NCI-H345 (cell line): ENCODE data around the gene AHNAK.
"Not testable (repeated sequence)": the region's sequence is repeated elsewhere in the genome, so short reads cannot be mapped to it uniquely, and the experiment has no call there.

Experiments used
- DNase-seq: peaks from one replicate; lab custom pipeline; 2025; lab: John Stamatoyannopoulos, UW

Gene AHNAK

GRCh38 chr11:62546244-62546928 lies at the start of gene AHNAK:
Gene AHNAK (minus strand): TSS chr11:62546806. CDS start chr11:62536098, 10,708 bp downstream.
- peak; percentile 13 for DNase-seq

- no peak for DNase-seq
Observed at GRCh38 chr11:62595124-62595523, 48.5 kb upstream of the AHNAK start.

GRCh38 chr11:62593434-62594044 lies 46.9 kb upstream of the AHNAK start:
- peak; percentile 50 for DNase-seq

- DNase-seq = no peak
Observed at GRCh38 chr11:62592989-62593421, 46.4 kb upstream of the AHNAK start.

- DNase-seq = no peak
Observed at GRCh38 chr11:62592146-62592815, 45.7 kb upstream of the AHNAK start.

GRCh38 chr11:62591448-62592145 lies 45.0 kb upstream of the AHNAK start, which contains the start of gene TUT1:
Gene TUT1 (minus strand): TSS chr11:62591523. CDS start chr11:62591485, 38 bp downstream.
- peak; percentile 100 for DNase-seq

GRCh38 chr11:62588966-62589637 lies 42.5 kb upstream of the AHNAK start:
- no peak for DNase-seq

GRCh38 chr11:62585356-62585755 lies 38.8 kb upstream of the AHNAK start:
- not testable (repeated sequence) for DNase-seq

GRCh38 chr11:62581735-62582134 lies 35.1 kb upstream of the AHNAK start:
- not testable (repeated sequence) for DNase-seq

GRCh38 chr11:62580959-62581715 lies 34.5 kb upstream of the AHNAK start:
- no peak for DNase-seq

GRCh38 chr11:62579252-62579651 lies 32.6 kb upstream of the AHNAK start:
- DNase-seq = no peak

GRCh38 chr11:62578541-62578940 lies 31.9 kb upstream of the AHNAK start:
- no peak for DNase-seq

GRCh38 chr11:62577046-62577714 lies 30.6 kb upstream of the AHNAK start:
- no peak for DNase-seq

- DNase-seq = no peak
Observed at GRCh38 chr11:62575837-62576236, 29.2 kb upstream of the AHNAK start.

GRCh38 chr11:62575156-62575555 lies 28.6 kb upstream of the AHNAK start:
- DNase-seq = no peak

GRCh38 chr11:62574363-62575071 lies 27.9 kb upstream of the AHNAK start:
- DNase-seq = no peak

- peak; percentile 100 for DNase-seq
Observed at GRCh38 chr11:62573592-62574362, 27.2 kb upstream of the AHNAK start, which contains the start of gene EEF1G. Gene EEF1G (minus strand): TSS chr11:62573891. CDS start chr11:62573842, 49 bp downstream.

- peak; percentile 33 for DNase-seq
Observed at GRCh38 chr11:62573006-62573591, 26.5 kb upstream of the AHNAK start.
